HEK293 (cell line): ENCODE data around the gene CYP26B1.

ENCODE experiments used
- CTCF ChIA-PET: fragments of 350-600 bp; formaldehyde crosslinking; extraction: SDS; loops from one replicate; lab custom pipeline; 2021; ENCODE audit warnings: antibody characterized with exemption; lab: Yijun Ruan, JAX
- POLR2A ChIA-PET: fragments of 300-600 bp; formaldehyde crosslinking; extraction: SDS; loops from one replicate; lab custom pipeline; 2020; ENCODE audit warnings: antibody characterized with exemption, inconsistent platforms; lab: Yijun Ruan, JAX
- H3K27ac ChIP-seq: fragments of 200-500 bp; sonication (Bioruptor generic); 2 replicates; pipeline ENCODE4 v1.5.1; 2014; ENCODE audit warnings: low read depth, low read length, control low read depth, inconsistent platforms; ENCODE audit errors: extremely low read depth
- H3K36me3 ChIP-seq, 2 experiments: fragments of 200-500 bp in 1 of 2; sonication (Bioruptor generic) in 1 of 2; 1 replicate in 1 of 2; 2 replicates in 1 of 2; pipeline ENCODE4 v1.5.1; 2014 to 2017; ENCODE audit warnings: inconsistent platforms in 2 of 2, low read length in 2 of 2; ENCODE audit not compliant: control insufficient read depth in 2 of 2, insufficient read depth in 1 of 2
- H3K4me1 ChIP-seq: fragments of 200-500 bp; sonication (Bioruptor generic); 2 replicates; pipeline ENCODE4 v1.5.1; 2014; ENCODE audit warnings: mild to moderate bottlenecking, low read length, inconsistent platforms; ENCODE audit not compliant: control insufficient read depth, insufficient read depth
- H3K4me3 ChIP-seq: 2 replicates; pipeline ENCODE4 v1.5.1; 2011; ENCODE audit warnings: low read depth, mild to moderate bottlenecking, control low read depth, low read length, moderate library complexity
- H3K9me3 ChIP-seq: fragments of 200-500 bp; sonication (Bioruptor generic); 2 replicates; pipeline ENCODE4 v1.5.1; 2014; ENCODE audit warnings: low read depth, low read length, inconsistent platforms; ENCODE audit not compliant: control insufficient read depth, insufficient read depth
- BCL11B ChIP-seq: fragments of 450-650 bp; formaldehyde crosslinking; IDR thresholded peaks from 2 replicates; pipeline ENCODE4 v1.5.1; 2016; ENCODE audit warnings: low read depth, missing biosample characterization, missing genetic modification characterization
- HOXC10 ChIP-seq: sonication (generic); formaldehyde crosslinking; IDR thresholded peaks from 2 replicates; pipeline ENCODE4 v1.8.1; 2023; ENCODE audit warnings: mild to moderate bottlenecking, missing genetic modification reagents
- IKZF3 ChIP-seq: fragments of 450-650 bp; IDR thresholded peaks from 2 replicates; pipeline ENCODE4 v1.5.0; 2018; ENCODE audit warnings: missing biosample characterization, mild to moderate bottlenecking, missing genetic modification characterization, moderate library complexity
- INSM2 ChIP-seq: fragments of 450-650 bp; formaldehyde crosslinking; IDR thresholded peaks from 2 replicates; pipeline ENCODE4 v1.5.1; 2016; ENCODE audit warnings: missing biosample characterization, missing genetic modification characterization
- KLF1 ChIP-seq: fragments of 450-650 bp; formaldehyde crosslinking; IDR thresholded peaks from 2 replicates; pipeline ENCODE4 v1.5.1; 2016; ENCODE audit warnings: missing biosample characterization, missing genetic modification characterization
- PATZ1 ChIP-seq: fragments of 450-650 bp; formaldehyde crosslinking; IDR thresholded peaks from 2 replicates; pipeline ENCODE4 v1.5.1; 2016; ENCODE audit warnings: missing biosample characterization, missing genetic modification characterization
- TRIM28 ChIP-seq: IDR thresholded peaks from 2 replicates; pipeline ENCODE4 v1.6.1; 2011; ENCODE audit warnings: low read length, control low read depth, borderline replicate concordance
- WT1 ChIP-seq: fragments of 450-650 bp; formaldehyde crosslinking; IDR thresholded peaks from 2 replicates; pipeline ENCODE4 v1.5.1; 2016; ENCODE audit warnings: missing biosample characterization, missing genetic modification characterization
- ZBTB1 ChIP-seq: fragments of 450-650 bp; formaldehyde crosslinking; IDR thresholded peaks from 2 replicates; pipeline ENCODE4 v1.5.1; 2016; ENCODE audit warnings: missing biosample characterization, missing genetic modification characterization
- ZFHX2 ChIP-seq: fragments of 450-650 bp; formaldehyde crosslinking; conservative IDR thresholded peaks from 2 replicates; pipeline ENCODE4 v1.5.1; 2016; ENCODE audit warnings: missing biosample characterization, missing genetic modification characterization
- ZNF18 ChIP-seq: fragments of 450-650 bp; formaldehyde crosslinking; IDR thresholded peaks from 2 replicates; pipeline ENCODE4 v1.5.1; 2016; ENCODE audit warnings: missing biosample characterization, missing genetic modification characterization
- ZNF2 ChIP-seq: fragments of 450-650 bp; formaldehyde crosslinking; IDR thresholded peaks from 2 replicates; pipeline ENCODE4 v1.5.1; 2016; ENCODE audit warnings: missing biosample characterization, missing genetic modification characterization
- ZNF221 ChIP-seq: fragments of 450-650 bp; formaldehyde crosslinking; IDR thresholded peaks from 2 replicates; pipeline ENCODE4 v1.5.1; 2017; ENCODE audit warnings: missing biosample characterization, missing genetic modification characterization, borderline replicate concordance
- ZNF223 ChIP-seq: fragments of 450-650 bp; formaldehyde crosslinking; IDR thresholded peaks from 2 replicates; pipeline ENCODE4 v1.5.1; 2016; ENCODE audit warnings: missing biosample characterization, missing genetic modification characterization
- ZNF239 ChIP-seq: fragments of 450-650 bp; formaldehyde crosslinking; IDR thresholded peaks from 2 replicates; pipeline ENCODE4 v1.5.1; 2016; ENCODE audit warnings: missing biosample characterization, missing genetic modification characterization
- ZNF24 ChIP-seq: fragments of 450-650 bp; formaldehyde crosslinking; IDR thresholded peaks from 2 replicates; pipeline ENCODE4 v1.5.1; 2016; ENCODE audit warnings: missing biosample characterization, missing genetic modification characterization
- ZNF274 ChIP-seq, 2 experiments: fragments of 200-500 bp in 1 of 2; fragments of 450-650 bp in 1 of 2; sonication (Bioruptor generic) in 1 of 2; formaldehyde crosslinking in 1 of 2; IDR thresholded peaks; 2 replicates each; pipeline versions ENCODE4 v1.5.1 to v1.6.1; 2014 to 2016; ENCODE audit warnings: borderline replicate concordance in 1 of 2, inconsistent platforms in 1 of 2, low read length in 1 of 2, missing biosample characterization in 1 of 2, missing genetic modification characterization in 1 of 2
- ZNF514 ChIP-seq: fragments of 450-650 bp; formaldehyde crosslinking; IDR thresholded peaks from 2 replicates; pipeline ENCODE4 v1.5.1; 2016; ENCODE audit warnings: missing biosample characterization, missing genetic modification characterization
- ZNF529 ChIP-seq: fragments of 450-650 bp; formaldehyde crosslinking; IDR thresholded peaks from 2 replicates; pipeline ENCODE4 v1.5.1; 2017; ENCODE audit warnings: missing genetic modification characterization, missing biosample characterization; ENCODE audit not compliant: insufficient replicate concordance
- ZNF544 ChIP-seq: fragments of 450-650 bp; formaldehyde crosslinking; IDR thresholded peaks from 2 replicates; pipeline ENCODE4 v1.5.0; 2017; ENCODE audit warnings: missing biosample characterization, missing genetic modification characterization
- ZNF580 ChIP-seq: fragments of 450-650 bp; formaldehyde crosslinking; IDR thresholded peaks from 2 replicates; pipeline ENCODE4 v1.5.1; 2016; ENCODE audit warnings: missing biosample characterization, missing genetic modification characterization
- ZNF596 ChIP-seq: fragments of 450-650 bp; IDR thresholded peaks from 2 replicates; pipeline ENCODE4 v1.5.0; 2018; ENCODE audit warnings: missing biosample characterization, mild to moderate bottlenecking, missing genetic modification characterization, moderate library complexity
- ZNF660 ChIP-seq: fragments of 450-650 bp; IDR thresholded peaks from 2 replicates; pipeline ENCODE4 v1.5.1; 2018; ENCODE audit warnings: missing biosample characterization, mild to moderate bottlenecking, missing genetic modification characterization
- ZXDB ChIP-seq: fragments of 450-650 bp; formaldehyde crosslinking; IDR thresholded peaks from 2 replicates; pipeline ENCODE4 v1.5.1; 2016; ENCODE audit warnings: missing biosample characterization, missing genetic modification characterization
- TF ChIP-seq, protein P1 (sequence below): fragments of 450-650 bp; formaldehyde crosslinking; IDR thresholded peaks from 2 replicates; pipeline ENCODE4 v1.5.1; 2016; ENCODE audit warnings: missing biosample characterization, missing genetic modification characterization
- TF ChIP-seq, protein P2 (sequence below): fragments of 450-650 bp; formaldehyde crosslinking; IDR thresholded peaks from 2 replicates; pipeline ENCODE4 v1.5.1; 2016; ENCODE audit warnings: missing biosample characterization, missing genetic modification characterization
- TF ChIP-seq, protein P3 (sequence below): fragments of 450-650 bp; formaldehyde crosslinking; IDR thresholded peaks from 2 replicates; pipeline ENCODE4 v1.5.1; 2017; ENCODE audit warnings: missing biosample characterization, missing genetic modification characterization

Gene CYP26B1

DNA sequence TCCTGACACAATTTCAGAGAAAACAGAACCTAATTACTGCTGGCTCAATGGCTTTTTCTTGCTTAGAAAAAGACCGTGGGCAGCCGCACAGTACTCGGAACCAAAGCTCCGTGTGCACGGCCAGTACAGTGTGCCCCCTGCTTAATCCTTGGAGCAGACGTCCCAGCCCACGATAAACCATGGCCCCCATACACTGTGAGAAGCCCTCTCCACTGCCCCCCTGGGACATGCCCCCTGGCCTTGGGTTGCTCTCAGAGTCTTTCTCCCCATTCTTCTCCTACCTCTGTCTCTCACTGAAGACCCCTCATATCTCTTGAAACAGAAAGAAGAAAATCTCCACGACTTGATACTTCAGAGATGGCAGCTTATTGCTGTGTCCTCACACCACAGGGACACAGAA is 44.0 kb downstream of the CYP26B1 start (continued):
- TF ChIP-seq, protein P1, sequence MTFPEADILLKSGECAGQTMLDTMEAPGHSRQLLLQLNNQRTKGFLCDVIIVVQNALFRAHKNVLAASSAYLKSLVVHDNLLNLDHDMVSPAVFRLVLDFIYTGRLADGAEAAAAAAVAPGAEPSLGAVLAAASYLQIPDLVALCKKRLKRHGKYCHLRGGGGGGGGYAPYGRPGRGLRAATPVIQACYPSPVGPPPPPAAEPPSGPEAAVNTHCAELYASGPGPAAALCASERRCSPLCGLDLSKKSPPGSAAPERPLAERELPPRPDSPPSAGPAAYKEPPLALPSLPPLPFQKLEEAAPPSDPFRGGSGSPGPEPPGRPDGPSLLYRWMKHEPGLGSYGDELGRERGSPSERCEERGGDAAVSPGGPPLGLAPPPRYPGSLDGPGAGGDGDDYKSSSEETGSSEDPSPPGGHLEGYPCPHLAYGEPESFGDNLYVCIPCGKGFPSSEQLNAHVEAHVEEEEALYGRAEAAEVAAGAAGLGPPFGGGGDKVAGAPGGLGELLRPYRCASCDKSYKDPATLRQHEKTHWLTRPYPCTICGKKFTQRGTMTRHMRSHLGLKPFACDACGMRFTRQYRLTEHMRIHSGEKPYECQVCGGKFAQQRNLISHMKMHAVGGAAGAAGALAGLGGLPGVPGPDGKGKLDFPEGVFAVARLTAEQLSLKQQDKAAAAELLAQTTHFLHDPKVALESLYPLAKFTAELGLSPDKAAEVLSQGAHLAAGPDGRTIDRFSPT (tag by site-specific recombination): no peak
- TF ChIP-seq ZBTB1 (tag by site-specific recombination) (no peak), IKZF3 (tag by site-specific recombination) (no peak), ZNF221 (no peak), ZNF274 (IDR thresholded peaks at IDR 0.05; ENCODE audit: low read length) (no peak), ZNF274 (tag by site-specific recombination; IDR thresholded peaks at IDR 0.05; ENCODE audit: borderline replicate concordance) (no peak), ZNF239 (tag by site-specific recombination) (no peak), ZNF529 (no peak), ZNF223 (tag by site-specific recombination) (no peak)
- TF ChIP-seq, protein P2, sequence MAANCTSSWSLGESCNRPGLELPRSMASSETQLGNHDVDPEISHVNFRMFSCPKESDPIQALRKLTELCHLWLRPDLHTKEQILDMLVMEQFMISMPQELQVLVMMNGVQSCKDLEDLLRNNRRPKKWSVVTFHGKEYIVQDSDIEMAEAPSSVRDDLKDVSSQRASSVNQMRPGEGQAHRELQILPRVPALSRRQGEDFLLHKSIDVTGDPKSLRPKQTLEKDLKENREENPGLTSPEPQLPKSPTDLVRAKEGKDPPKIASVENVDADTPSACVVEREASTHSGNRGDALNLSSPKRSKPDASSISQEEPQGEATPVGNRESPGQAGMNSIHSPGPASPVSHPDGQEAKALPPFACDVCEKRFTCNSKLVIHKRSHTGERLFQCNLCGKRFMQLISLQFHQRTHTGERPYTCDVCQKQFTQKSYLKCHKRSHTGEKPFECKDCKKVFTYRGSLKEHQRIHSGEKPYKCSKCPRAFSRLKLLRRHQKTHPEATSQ (tag by site-specific recombination): no peak

DNA sequence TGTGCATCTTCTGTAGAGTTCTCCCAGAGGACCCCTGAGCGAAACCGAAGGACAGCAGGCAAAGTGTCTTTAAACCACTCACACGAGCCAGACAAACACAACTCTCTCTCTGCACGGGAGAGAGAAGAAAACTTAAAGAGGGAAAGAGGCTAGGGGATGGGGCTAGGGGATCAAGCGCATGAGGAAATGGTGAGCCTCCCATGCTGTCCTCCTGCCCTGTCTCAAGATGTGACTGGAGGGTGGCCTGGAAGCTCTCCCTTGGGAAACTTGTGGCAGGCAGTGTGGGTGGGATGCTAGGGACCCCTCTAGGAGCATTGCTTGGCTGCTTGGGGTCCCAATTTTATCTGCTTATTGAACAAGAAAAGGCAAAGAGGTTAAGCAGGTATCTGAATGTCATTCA is 44.5 kb downstream of the CYP26B1 start:
- Histone ChIP-seq H3K36me3 (no peaks in the 10 kb centered on the region), H3K27ac (no peak overlapping the region), H3K4me1 (peaks cover 3% of the 10 kb centered on the region; the same call in 1 of the 2 replicates), H3K9me3 (no peaks in the 10 kb centered on the region), H3K4me3 (no peak overlapping the region)
- CTCF ChIA-PET: interaction anchor here (0.6 to 1.6 kb wide), 3 partner anchors 12 to 254 kb away, joined by 3 to 4 read pairs (median 3); no protein-coding TSS in a partner anchor
- POLR2A ChIA-PET: no interaction called here
- no peak for TF ChIP-seq WT1 (tag by site-specific recombination)
- no peak for TF ChIP-seq ZNF580 (tag by site-specific recombination)
- no peak for TF ChIP-seq ZNF660 (tag by site-specific recombination)
- TF ChIP-seq ZNF18 (tag by site-specific recombination): no peak
- TF ChIP-seq ZNF24 (tag by site-specific recombination): no peak
- no peak for TF ChIP-seq INSM2 (tag by site-specific recombination)
- TF ChIP-seq ZFHX2 (tag by site-specific recombination): no peak
- TF ChIP-seq BCL11B (tag by site-specific recombination): no peak
- TF ChIP-seq, protein P3, sequence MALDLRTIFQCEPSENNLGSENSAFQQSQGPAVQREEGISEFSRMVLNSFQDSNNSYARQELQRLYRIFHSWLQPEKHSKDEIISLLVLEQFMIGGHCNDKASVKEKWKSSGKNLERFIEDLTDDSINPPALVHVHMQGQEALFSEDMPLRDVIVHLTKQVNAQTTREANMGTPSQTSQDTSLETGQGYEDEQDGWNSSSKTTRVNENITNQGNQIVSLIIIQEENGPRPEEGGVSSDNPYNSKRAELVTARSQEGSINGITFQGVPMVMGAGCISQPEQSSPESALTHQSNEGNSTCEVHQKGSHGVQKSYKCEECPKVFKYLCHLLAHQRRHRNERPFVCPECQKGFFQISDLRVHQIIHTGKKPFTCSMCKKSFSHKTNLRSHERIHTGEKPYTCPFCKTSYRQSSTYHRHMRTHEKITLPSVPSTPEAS (tag by site-specific recombination): no peak
- no peak for TF ChIP-seq TRIM28
- no peak for TF ChIP-seq ZNF544 (tag by site-specific recombination)
- TF ChIP-seq ZNF529: no peak
- no peak for TF ChIP-seq ZNF2 (tag by site-specific recombination)
- no peak for TF ChIP-seq HOXC10 (CRISPR knock-in tag)
- no peak for TF ChIP-seq KLF1 (tag by site-specific recombination)
- TF ChIP-seq ZXDB (tag by site-specific recombination): no peak
- no peak for TF ChIP-seq ZNF514
- TF ChIP-seq PATZ1 (tag by site-specific recombination): no peak
- no peak for TF ChIP-seq ZNF596 (tag by site-specific recombination)
